Trophoblast cell (in vitro differentiated cells and primary cell): ENCODE data around the gene SORL1.

Experiments
- DNase-seq, 2 donors: peaks; one replicate each; pipeline ENCODE4 v3.0.0-alpha.2; 2016
- H2AFZ ChIP-seq: 2 replicates; pipeline ENCODE4 v1.6.1; 2013; ENCODE audit warnings: low read length, moderate library complexity, mild to moderate bottlenecking; ENCODE audit not compliant: insufficient read depth, poor library complexity
- H2AK5ac ChIP-seq: 2 replicates; pipeline ENCODE4 v1.6.1; 2013; ENCODE audit warnings: mild to moderate bottlenecking, low read length
- H2BK120ac ChIP-seq: 2 replicates; pipeline ENCODE4 v1.6.1; 2013; ENCODE audit warnings: low read length, mild to moderate bottlenecking, moderate library complexity; ENCODE audit not compliant: insufficient read depth, poor library complexity
- H2BK12ac ChIP-seq: 2 replicates; pipeline ENCODE4 v1.6.1; 2013; ENCODE audit warnings: mild to moderate bottlenecking, low read length, moderate library complexity
- H2BK5ac ChIP-seq: 2 replicates; pipeline ENCODE4 v1.6.1; 2013; ENCODE audit warnings: low read length, low read depth, moderate library complexity, mild to moderate bottlenecking; ENCODE audit not compliant: poor library complexity
- H3K14ac ChIP-seq: 2 replicates; pipeline ENCODE4 v1.6.1; 2013; ENCODE audit warnings: mild to moderate bottlenecking, low read length
- H3K18ac ChIP-seq: 2 replicates; pipeline ENCODE4 v1.6.1; 2013; ENCODE audit warnings: mild to moderate bottlenecking, low read length
- H3K23ac ChIP-seq: 2 replicates; pipeline ENCODE4 v1.6.1; 2013; ENCODE audit warnings: low read length
- H3K27ac ChIP-seq: 2 replicates; pipeline ENCODE4 v1.5.1; 2013; ENCODE audit warnings: low read depth, mild to moderate bottlenecking, inconsistent platforms, low read length, moderate library complexity
- H3K27me3 ChIP-seq: 2 replicates; pipeline ENCODE4 v1.6.1; 2013; ENCODE audit warnings: inconsistent platforms, mild to moderate bottlenecking, low read length, moderate library complexity; ENCODE audit not compliant: insufficient read depth
- H3K36me3 ChIP-seq, 2 experiments: 1 replicate in 1 of 2; 2 replicates in 1 of 2; pipeline ENCODE4 v1.6.1; 2013; ENCODE audit warnings: low read length in 2 of 2, mild to moderate bottlenecking in 2 of 2, moderate library complexity in 1 of 2; ENCODE audit not compliant: insufficient read depth in 2 of 2, control insufficient read depth in 1 of 2
- H3K4ac ChIP-seq: 2 replicates; pipeline ENCODE4 v1.6.1; 2013; ENCODE audit warnings: low read depth, mild to moderate bottlenecking, low read length, moderate library complexity
- H3K4me1 ChIP-seq, 2 experiments: 1 replicate in 1 of 2; 2 replicates in 1 of 2; pipeline ENCODE4 v1.6.1; 2013; ENCODE audit warnings: low read length in 2 of 2, mild to moderate bottlenecking in 2 of 2, moderate library complexity in 1 of 2; ENCODE audit not compliant: insufficient read depth in 2 of 2, control insufficient read depth in 1 of 2
- H3K4me2 ChIP-seq: 2 replicates; pipeline ENCODE4 v1.6.1; 2013; ENCODE audit warnings: inconsistent platforms, mild to moderate bottlenecking, low read length, moderate library complexity
- H3K4me3 ChIP-seq: 2 replicates; pipeline ENCODE4 v1.5.1; 2013; ENCODE audit warnings: mild to moderate bottlenecking, low read depth, low read length, inconsistent platforms
- H3K79me1 ChIP-seq: one replicate; pipeline ENCODE4 v1.6.1; 2013; ENCODE audit warnings: low read length
- H3K79me2 ChIP-seq: 2 replicates; pipeline ENCODE4 v1.6.1; 2013; ENCODE audit warnings: low read length, mild to moderate bottlenecking; ENCODE audit not compliant: control insufficient read depth, insufficient read depth, poor library complexity
- H3K9ac ChIP-seq: 2 replicates; pipeline ENCODE4 v1.6.1; 2013; ENCODE audit warnings: mild to moderate bottlenecking, low read length
- H3K9me3 ChIP-seq: 2 replicates; pipeline ENCODE4 v1.6.1; 2013; ENCODE audit warnings: low read depth, mild to moderate bottlenecking, control low read depth, inconsistent platforms, low read length; ENCODE audit not compliant: insufficient read depth
- H4K12ac ChIP-seq: 2 replicates; pipeline ENCODE4 v1.6.1; 2013; ENCODE audit warnings: low read depth, mild to moderate bottlenecking, low read length, moderate library complexity
- H4K8ac ChIP-seq: 2 replicates; pipeline ENCODE4 v1.6.1; 2013; ENCODE audit warnings: low read depth, mild to moderate bottlenecking, low read length, moderate library complexity
- H4K91ac ChIP-seq: one replicate; pipeline ENCODE4 v1.6.1; 2013; ENCODE audit warnings: low read depth, mild to moderate bottlenecking, low read length, moderate library complexity
- WGBS: extraction: QIAGEN DNeasy Blood & Tissue Kit; methylation state at CpG from one replicate; pipeline ENCODE4 v1.1.7; 2013; ENCODE audit warnings: missing lambda C conversion rate; ENCODE audit not compliant: insufficient read length, insufficient coverage; ENCODE audit errors: extremely low coverage; 5-methylcytosine and 5-hydroxymethylcytosine counted together

Gene SORL1

DNA sequence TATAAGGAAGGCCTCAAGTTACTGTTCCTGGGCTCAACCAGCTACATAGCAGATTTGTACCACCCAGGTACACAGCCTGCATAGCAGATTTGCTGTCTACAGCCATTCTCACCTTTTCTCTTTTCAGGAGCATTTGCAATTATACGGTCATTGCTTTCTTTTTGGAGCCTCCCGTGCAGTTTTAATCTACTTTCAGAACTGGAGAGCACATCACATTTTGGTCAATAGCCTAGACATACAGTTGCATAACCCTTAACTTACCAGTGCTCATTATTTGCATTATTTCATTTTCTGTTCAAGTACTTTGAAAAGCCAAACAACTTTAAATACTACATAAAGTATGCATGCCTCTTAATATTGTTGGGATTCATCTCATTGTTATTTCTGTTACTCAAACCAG, 151.2 kb downstream of the SORL1 start:
- no peak overlapping the region for H4K8ac ChIP-seq
- H3K79me1 ChIP-seq = no peaks in the 10 kb centered on the region
- no peak overlapping the region for H3K23ac ChIP-seq
- WGBS = no CpG with 5 or more reads among the region's 2 CpGs
- no peak overlapping the region for H3K14ac ChIP-seq
- H3K27me3 ChIP-seq = no peaks in the 10 kb centered on the region
- no peak overlapping the region for H3K4me2 ChIP-seq
- H3K36me3 ChIP-seq = no peaks in the 10 kb centered on the region
- no peak for DNase-seq
- H2AK5ac ChIP-seq = no peak overlapping the region
- H3K9me3 ChIP-seq = peaks cover 1% of the 10 kb centered on the region
- H4K91ac ChIP-seq = no peak overlapping the region
- H3K9ac ChIP-seq = no peak overlapping the region
- no peak overlapping the region for H2BK12ac ChIP-seq
- no peak overlapping the region for H2BK120ac ChIP-seq
- H4K12ac ChIP-seq = no peak overlapping the region
- no peak overlapping the region for H3K18ac ChIP-seq
- H2AFZ ChIP-seq = no peak overlapping the region
- H2BK5ac ChIP-seq = no peak overlapping the region
- no peak overlapping the region for H3K4me3 ChIP-seq
- H3K4ac ChIP-seq = no peak overlapping the region
- H3K79me2 ChIP-seq = no peaks in the 10 kb centered on the region
- H3K27ac ChIP-seq = no peak overlapping the region
- H3K4me1 ChIP-seq = no peaks in the 10 kb centered on the region

DNA sequence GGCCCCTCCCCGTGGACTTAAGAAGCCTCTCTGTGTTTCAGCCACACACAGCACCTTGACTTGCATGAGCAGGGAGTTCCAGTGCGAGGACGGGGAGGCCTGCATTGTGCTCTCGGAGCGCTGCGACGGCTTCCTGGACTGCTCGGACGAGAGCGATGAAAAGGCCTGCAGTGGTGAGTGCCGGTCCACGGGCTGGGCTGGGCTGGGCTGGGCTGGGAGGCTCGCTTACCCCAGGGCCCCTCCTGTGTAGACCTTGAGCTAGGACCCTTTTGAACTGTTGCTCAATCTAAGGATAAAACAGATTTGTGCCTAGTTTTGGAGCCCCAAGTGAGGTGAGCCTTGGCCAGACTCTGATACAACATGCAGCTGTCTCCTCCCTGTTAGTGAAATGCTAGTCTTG, 152.0 kb downstream of the SORL1 start:
- no peak overlapping the region for H2BK120ac ChIP-seq
- no peak overlapping the region for H2AK5ac ChIP-seq
- H3K27ac ChIP-seq = no peak overlapping the region
- H2BK12ac ChIP-seq = no peak overlapping the region
- no peak overlapping the region for H2AFZ ChIP-seq
- peaks cover 1% of the 10 kb centered on the region for H3K9me3 ChIP-seq
- H3K9ac ChIP-seq = no peak overlapping the region
- no peaks in the 10 kb centered on the region for H3K36me3 ChIP-seq
- no peaks in the 10 kb centered on the region for H3K79me1 ChIP-seq
- no peak for DNase-seq
- no peak overlapping the region for H3K4ac ChIP-seq
- H3K4me1 ChIP-seq = no peaks in the 10 kb centered on the region
- H4K91ac ChIP-seq = no peak overlapping the region
- H3K4me3 ChIP-seq = no peak overlapping the region
- H3K27me3 ChIP-seq = no peaks in the 10 kb centered on the region
- no peak overlapping the region for H3K14ac ChIP-seq
- H3K79me2 ChIP-seq = no peaks in the 10 kb centered on the region
- no CpG with 5 or more reads among the region's 13 CpGs for WGBS
- no peak overlapping the region for H3K4me2 ChIP-seq
- H4K12ac ChIP-seq = no peak overlapping the region
- no peak overlapping the region for H3K23ac ChIP-seq
- no peak overlapping the region for H2BK5ac ChIP-seq
- no peak overlapping the region for H4K8ac ChIP-seq
- no peak overlapping the region for H3K18ac ChIP-seq

DNA sequence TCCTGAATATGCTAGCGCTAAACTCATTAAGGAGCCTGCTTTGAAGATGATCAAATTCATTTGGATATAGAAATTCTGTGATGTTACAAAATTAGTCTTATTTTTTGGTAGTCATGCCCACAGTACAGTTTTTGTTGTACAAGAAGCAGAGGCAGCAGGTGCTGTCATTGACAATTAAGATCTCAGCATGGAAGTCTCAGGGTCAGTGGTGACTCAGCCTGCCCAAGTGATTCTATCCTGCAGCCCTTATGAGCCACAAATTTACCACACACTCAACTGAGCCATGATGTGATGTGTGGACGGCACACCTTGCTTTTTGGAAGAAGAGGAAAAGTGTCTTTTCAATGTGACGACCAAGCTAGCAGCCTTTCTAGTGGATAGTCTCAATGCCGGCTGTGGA, 154.2 kb downstream of the SORL1 start:
- Histone ChIP-seq H2BK12ac (no peak overlapping the region), H2BK5ac (no peak overlapping the region), H2AFZ (no peak overlapping the region), H4K12ac (no peak overlapping the region), H3K4ac (no peak overlapping the region), H3K79me1 (no peaks in the 10 kb centered on the region), H3K36me3 (no peaks in the 10 kb centered on the region), H3K9me3 (peaks cover 1% of the 10 kb centered on the region), H3K9ac (no peak overlapping the region), H3K18ac (no peak overlapping the region), H3K4me3 (no peak overlapping the region), H2AK5ac (no peak overlapping the region), H3K4me2 (no peak overlapping the region), H3K79me2 (no peaks in the 10 kb centered on the region), H3K4me1 (no peaks in the 10 kb centered on the region), H4K8ac (no peak overlapping the region), H3K23ac (no peak overlapping the region), H3K27me3 (no peaks in the 10 kb centered on the region), H3K27ac (no peak overlapping the region), H3K14ac (no peak overlapping the region), H2BK120ac (no peak overlapping the region), H4K91ac (no peak overlapping the region)
- no peak for DNase-seq
- WGBS = no CpG with 5 or more reads among the region's 4 CpGs

DNA sequence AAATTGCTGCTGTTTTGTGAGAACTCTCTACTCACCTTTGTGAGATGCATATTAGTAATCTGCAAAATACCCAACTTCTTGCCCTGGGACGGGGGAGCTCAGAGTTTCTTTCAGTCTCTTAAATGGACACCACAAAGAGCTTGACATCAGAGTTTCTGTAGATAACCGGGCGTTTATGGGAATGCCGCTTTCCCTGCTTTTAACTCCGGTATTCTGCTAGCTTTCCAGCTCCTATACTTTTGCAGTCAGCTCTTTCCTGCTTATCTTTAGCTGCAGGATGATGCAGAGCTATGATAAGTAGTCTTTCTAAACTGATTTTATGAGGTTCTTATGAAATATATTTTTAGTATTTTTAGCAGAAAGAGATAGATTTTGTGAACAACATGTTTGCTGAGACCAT, 155.2 kb downstream of the SORL1 start:
- Histone ChIP-seq H3K4ac (no peak overlapping the region), H4K12ac (no peak overlapping the region), H3K36me3 (no peaks in the 10 kb centered on the region), H2AK5ac (no peak overlapping the region), H2BK5ac (no peak overlapping the region), H3K23ac (no peak overlapping the region), H3K14ac (no peak overlapping the region), H3K27me3 (no peaks in the 10 kb centered on the region), H3K27ac (no peak overlapping the region), H3K79me1 (no peaks in the 10 kb centered on the region), H3K4me2 (no peak overlapping the region), H2AFZ (no peak overlapping the region), H3K18ac (no peak overlapping the region), H4K8ac (no peak overlapping the region), H4K91ac (no peak overlapping the region), H3K79me2 (no peaks in the 10 kb centered on the region), H3K9me3 (peaks cover 1% of the 10 kb centered on the region), H3K4me1 (no peaks in the 10 kb centered on the region), H3K4me3 (no peak overlapping the region), H2BK12ac (no peak overlapping the region), H2BK120ac (no peak overlapping the region), H3K9ac (no peak overlapping the region)
- no CpG with 5 or more reads among the region's 5 CpGs for WGBS
- DNase-seq = no peak
